PC-3 (cell line): Measurements from ENCODE around the gene PLXDC1. TPM values are rescaled to one million over a fixed set of nuclear protein-coding genes. Genes with fewer than 3 reads are reported as not detected.
"Not testable (repeated sequence)": the region's sequence is repeated elsewhere in the genome, so short reads cannot be mapped to it uniquely, and the experiment has no call there.

Experiments
- ATAC-seq: fragments of 200-7000 bp; cut with Tn5 transposase; 2 replicates; pipeline ENCODE4 v1.9.1; 2020; ENCODE audit warnings: mild to moderate bottlenecking, moderate library complexity
- BruUV-seq: library from RNA; stranded (reverse); fragments of 400-500 nt; replicated peaks from 2 replicates; lab custom pipeline; 2021; lab: Mats Ljungman, UMichigan
- CTCF ChIA-PET: fragments of 300-600 bp; sonication (Branson Sonifier 250); formaldehyde crosslinking; loops from one replicate; lab custom pipeline; 2022; ENCODE audit warnings: antibody characterized with exemption; lab: Charles Lee
- POLR2A ChIA-PET: fragments of 300-600 bp; sonication (Branson Sonifier 250); formaldehyde crosslinking; loops from one replicate; lab custom pipeline; 2022; ENCODE audit warnings: antibody characterized with exemption; ENCODE audit not compliant: unreplicated experiment; lab: Charles Lee
- DNase-seq: peaks from one replicate; pipeline ENCODE4 v3.0.0-alpha.2; 2015
- H2AFZ ChIP-seq: fragments of 300-600 bp; sonication (generic); 2 replicates; pipeline ENCODE4 v1.6.0; 2016; ENCODE audit warnings: antibody characterized with exemption, low read length
- H3F3A ChIP-seq: fragments of 300-600 bp; sonication (generic); one replicate; pipeline ENCODE4 v1.6.0; 2017; ENCODE audit warnings: antibody characterized with exemption, low read length, control low read depth, mild to moderate bottlenecking; ENCODE audit not compliant: unreplicated experiment
- H3K27ac ChIP-seq: fragments of 300-600 bp; sonication (generic); 2 replicates; pipeline ENCODE4 v1.5.1; 2016; ENCODE audit warnings: mild to moderate bottlenecking, low read length
- H3K27me3 ChIP-seq: fragments of 300-600 bp; sonication (generic); 2 replicates; pipeline ENCODE4 v1.6.1; 2016; ENCODE audit warnings: low read length, mixed read lengths
- H3K36me3 ChIP-seq: fragments of 300-600 bp; sonication (generic); 2 replicates; pipeline ENCODE4 v1.6.1; 2016; ENCODE audit warnings: low read depth, mixed run types, low read length, mixed read lengths
- H3K4me1 ChIP-seq: fragments of 300-600 bp; sonication (generic); 2 replicates; pipeline ENCODE4 v1.5.1; 2016; ENCODE audit warnings: low read length; ENCODE audit not compliant: insufficient read depth
- H3K4me2 ChIP-seq: fragments of 300-600 bp; sonication (generic); 2 replicates; pipeline ENCODE4 v1.6.0; 2016; ENCODE audit warnings: low read length
- H3K4me3 ChIP-seq: fragments of 300-600 bp; sonication (generic); 2 replicates; pipeline ENCODE4 v1.5.1; 2016; ENCODE audit warnings: mild to moderate bottlenecking, low read length, mixed read lengths
- H3K79me2 ChIP-seq: fragments of 300-600 bp; sonication (generic); 2 replicates; pipeline ENCODE4 v1.6.1; 2017; ENCODE audit warnings: low read length, mixed read lengths
- H3K9ac ChIP-seq: fragments of 300-600 bp; sonication (generic); 2 replicates; pipeline ENCODE4 v1.6.0; 2016; ENCODE audit warnings: mild to moderate bottlenecking, low read length
- H3K9me2 ChIP-seq: fragments of 300-600 bp; sonication (generic); replicated peaks from 2 replicates; pipeline ENCODE4 v1.6.1; 2016; ENCODE audit warnings: mixed run types, low read length, mixed read lengths
- H3K9me3 ChIP-seq: fragments of 300-600 bp; sonication (generic); 2 replicates; pipeline ENCODE4 v1.6.1; 2016; ENCODE audit warnings: low read length, mixed read lengths
- H4K20me1 ChIP-seq: fragments of 300-600 bp; sonication (generic); 2 replicates; pipeline ENCODE4 v1.6.1; 2016; ENCODE audit warnings: low read length, mixed read lengths
- EZH2 ChIP-seq: fragments of 300-600 bp; sonication (generic); IDR thresholded peaks from one replicate; pipeline ENCODE4 v1.6.1; 2017; ENCODE audit warnings: antibody characterized with exemption, mild to moderate bottlenecking, low read length; ENCODE audit not compliant: unreplicated experiment
- EZH2phosphoT487 ChIP-seq: fragments of 300-600 bp; sonication (generic); IDR thresholded peaks from 2 replicates; pipeline ENCODE4 v1.6.1; 2018; ENCODE audit warnings: mild to moderate bottlenecking, antibody characterized with exemption, low read length, borderline replicate concordance
- intact Hi-C: fragments of 100-400 bp; cut with micrococcal nuclease; formaldehyde crosslinking; loops from 2 replicates; pipeline ENCODE4 v1.9.0; 2023
- total RNA-seq: library from RNA; depleted of rRNA; stranded (reverse); fragments of >200 nt; gene quantifications from 2 replicates; pipeline ENCODE4 v1.2.3, GENCODE V29; 2014
- TF ChIP-seq, protein P1 (sequence below): fragments of 300-600 bp; sonication (generic); conservative IDR thresholded peaks from 2 replicates; pipeline ENCODE4 v1.5.1; 2017; ENCODE audit warnings: antibody characterized with exemption, low read depth, mild to moderate bottlenecking, low read length

PLXDC1 gene
- total RNA-seq, 1 experiment from 2014 or later: not detected

DNA sequence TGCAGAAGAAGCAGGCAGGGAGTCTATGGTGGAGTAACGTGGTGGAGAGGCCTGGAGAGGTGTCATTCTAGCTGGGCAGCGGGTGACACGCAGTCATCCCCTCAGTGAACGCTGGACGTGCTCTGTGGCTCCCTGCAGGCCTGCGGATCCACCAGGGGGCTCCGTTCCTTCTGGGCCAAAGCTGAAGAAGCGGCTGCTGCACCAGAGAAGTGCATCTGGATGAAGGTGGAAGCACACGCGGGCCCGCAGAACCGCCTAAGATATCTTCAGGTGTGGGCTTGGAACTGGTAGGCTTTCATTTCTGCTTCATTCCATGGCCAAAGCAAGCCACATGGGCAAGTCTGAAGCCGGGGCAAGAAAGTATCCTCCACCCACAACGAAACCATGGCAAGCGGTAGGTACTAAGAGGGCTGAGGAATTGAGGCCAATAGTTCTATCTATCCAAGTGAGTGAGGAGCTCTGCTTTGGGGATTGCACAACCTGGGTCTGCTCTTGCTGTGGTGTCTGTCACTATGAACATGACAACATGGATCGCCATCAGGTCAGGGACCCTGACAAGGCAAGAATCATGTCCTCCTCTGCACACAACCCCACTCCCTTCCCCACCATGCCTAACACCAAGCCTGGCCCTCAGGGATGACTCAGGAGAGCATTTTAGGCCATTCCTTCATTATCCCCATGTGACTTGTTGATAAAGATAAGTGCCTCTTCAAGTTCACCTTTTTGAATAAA is 105.3 kb downstream of the PLXDC1 start:
- intact Hi-C loops: no loop called here
- Histone ChIP-seq H3K27me3 (no peaks in the 10 kb centered on the region), H2AFZ (no peak overlapping the region), H3K9me2 (no peaks in the 10 kb centered on the region), H3K36me3 (no peaks in the 10 kb centered on the region), H3K4me3 (no peak overlapping the region), H3F3A (no peaks in the 10 kb centered on the region), H3K9ac (no peak overlapping the region), H4K20me1 (no peaks in the 10 kb centered on the region), H3K27ac (no peak overlapping the region), H3K4me1 (no peaks in the 10 kb centered on the region), H3K9me3 (peaks cover 6% of the 10 kb centered on the region; the same call in 1 of the 2 replicates), H3K79me2 (no peaks in the 10 kb centered on the region), H3K4me2 (no peak overlapping the region)
- no peak for TF ChIP-seq EZH2
- TF ChIP-seq EZH2phosphoT487: no peak
- TF ChIP-seq, protein P1, sequence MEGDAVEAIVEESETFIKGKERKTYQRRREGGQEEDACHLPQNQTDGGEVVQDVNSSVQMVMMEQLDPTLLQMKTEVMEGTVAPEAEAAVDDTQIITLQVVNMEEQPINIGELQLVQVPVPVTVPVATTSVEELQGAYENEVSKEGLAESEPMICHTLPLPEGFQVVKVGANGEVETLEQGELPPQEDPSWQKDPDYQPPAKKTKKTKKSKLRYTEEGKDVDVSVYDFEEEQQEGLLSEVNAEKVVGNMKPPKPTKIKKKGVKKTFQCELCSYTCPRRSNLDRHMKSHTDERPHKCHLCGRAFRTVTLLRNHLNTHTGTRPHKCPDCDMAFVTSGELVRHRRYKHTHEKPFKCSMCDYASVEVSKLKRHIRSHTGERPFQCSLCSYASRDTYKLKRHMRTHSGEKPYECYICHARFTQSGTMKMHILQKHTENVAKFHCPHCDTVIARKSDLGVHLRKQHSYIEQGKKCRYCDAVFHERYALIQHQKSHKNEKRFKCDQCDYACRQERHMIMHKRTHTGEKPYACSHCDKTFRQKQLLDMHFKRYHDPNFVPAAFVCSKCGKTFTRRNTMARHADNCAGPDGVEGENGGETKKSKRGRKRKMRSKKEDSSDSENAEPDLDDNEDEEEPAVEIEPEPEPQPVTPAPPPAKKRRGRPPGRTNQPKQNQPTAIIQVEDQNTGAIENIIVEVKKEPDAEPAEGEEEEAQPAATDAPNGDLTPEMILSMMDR: no peak
- ATAC-seq (no peak), DNase-seq (no peak)
- BruUV-seq: no TSS peak
- ChIA-PET POLR2A (no interaction called here), CTCF (no interaction called here)

DNA sequence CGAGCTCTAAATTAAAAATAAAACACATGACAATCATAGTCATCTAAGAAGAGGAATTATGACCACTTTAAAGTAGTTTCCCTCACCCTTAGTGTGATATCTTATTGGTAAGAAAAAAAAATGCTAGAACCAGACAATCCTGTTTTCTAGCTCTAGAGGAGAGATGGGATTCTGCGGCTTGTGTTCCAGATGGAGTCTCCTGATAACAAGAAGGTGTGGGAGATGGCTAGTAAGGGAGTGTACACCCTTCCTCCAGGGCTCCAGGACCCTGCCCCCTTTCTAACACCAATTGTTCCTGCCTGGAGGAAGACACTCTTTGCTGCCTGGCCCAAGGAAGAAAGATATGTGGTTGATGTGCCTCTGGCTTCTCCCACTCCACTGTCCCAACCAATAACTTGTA is 115.4 kb downstream of the PLXDC1 start:
- no peaks in the 10 kb centered on the region for H3K9me2 ChIP-seq
- peaks cover 7% of the 10 kb centered on the region; the same call in 1 of the 2 replicates for H3K4me1 ChIP-seq
- intact Hi-C loops: no loop called here
- no peaks in the 10 kb centered on the region for H3K36me3 ChIP-seq
- H3K9ac ChIP-seq: no peak overlapping the region
- 0 out of 2 replicates have a peak overlapping the region, but pooled peaks have one; percentile 26 for H3K4me2 ChIP-seq
- no peaks in the 10 kb centered on the region for H4K20me1 ChIP-seq
- ATAC-seq (peak; percentile 24; the same call in 1 of the 2 replicates), DNase-seq (peak; percentile 55)
- H2AFZ ChIP-seq: no peak overlapping the region
- no TSS peak for BruUV-seq
- CTCF ChIA-PET: no interaction called here
- no peaks in the 10 kb centered on the region for H3K27me3 ChIP-seq
- TF ChIP-seq, protein P1: no peak
- TF ChIP-seq EZH2: no peak
- TF ChIP-seq EZH2phosphoT487: no peak
- POLR2A ChIA-PET: no interaction called here
- no peaks in the 10 kb centered on the region for H3K9me3 ChIP-seq
- H3K79me2 ChIP-seq: no peaks in the 10 kb centered on the region
- no peak overlapping the region for H3K27ac ChIP-seq
- H3F3A ChIP-seq: no peaks in the 10 kb centered on the region
- H3K4me3 ChIP-seq: no peak overlapping the region

DNA sequence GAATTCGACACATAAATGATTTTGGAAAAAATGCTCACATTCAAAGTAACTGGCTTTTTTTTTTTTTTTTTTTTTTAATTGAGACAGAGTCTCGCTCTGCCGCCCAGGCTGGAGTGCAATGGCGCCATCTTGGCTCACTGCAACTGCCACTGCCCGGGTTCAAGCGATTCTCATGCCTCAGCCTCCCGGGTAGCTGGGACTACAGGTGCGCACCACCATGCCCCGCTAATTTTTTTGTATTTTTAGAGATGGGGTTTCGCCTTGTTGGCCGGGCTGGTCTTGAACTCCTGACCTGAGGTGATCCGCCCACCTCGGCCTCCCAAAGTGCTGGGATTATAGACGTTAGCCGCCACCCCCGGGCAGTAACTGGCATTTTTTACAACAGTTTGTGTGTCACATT is 115.9 kb downstream of the PLXDC1 start:
- H3K9ac ChIP-seq, H2AFZ ChIP-seq, POLR2A ChIA-PET, H3K36me3 ChIP-seq, H3K9me2 ChIP-seq, ATAC-seq, BruUV-seq, DNase-seq, H3K4me3 ChIP-seq, H3K9me3 ChIP-seq, H3K27me3 ChIP-seq, H3K4me2 ChIP-seq, H3K27ac ChIP-seq, H4K20me1 ChIP-seq, H3F3A ChIP-seq, CTCF ChIA-PET, H3K79me2 ChIP-seq, H3K4me1 ChIP-seq, intact Hi-C loops: not testable (repeated sequence)
